Stimulated activated CD8-positive, alpha-beta memory T cell treated with anti-CD3 and anti-CD28 coated beads, Interleukin-4, amount 100 ng/mL, for 48 hours (primary cell): ENCODE data around the gene NPR1.
"Not testable (repeated sequence)": the region's sequence is repeated elsewhere in the genome, so short reads cannot be mapped to it uniquely, and the experiment has no call there.

Source experiments
- DNase-seq: peaks from one replicate; pipeline ENCODE4 v3.0.0-alpha.2; 2020

NPR1 gene

GRCh38 chr1:153651771-153652170 lies 26.7 kb upstream of the NPR1 start:
- DNase-seq = no peak

- DNase-seq = no peak
These were observed 25.5 kb upstream of the NPR1 start for GRCh38 chr1:153652805-153653500.

- no peak for DNase-seq
These were observed 23.2 kb upstream of the NPR1 start for GRCh38 chr1:153655333-153655732.

GRCh38 chr1:153658400-153659174 lies 19.9 kb upstream of the NPR1 start, which contains the start of gene SNAPIN:
Gene SNAPIN (plus strand): TSS chr1:153658703. CDS start chr1:153658744, 41 bp downstream.
- peak; percentile 93 for DNase-seq

- DNase-seq = no peak
These were observed 19.3 kb upstream of the NPR1 start for GRCh38 chr1:153659175-153659534.

GRCh38 chr1:153659656-153660055 lies 18.8 kb upstream of the NPR1 start:
- DNase-seq = no peak

- no peak for DNase-seq
These were observed 17.3 kb upstream of the NPR1 start for GRCh38 chr1:153661111-153661708.

GRCh38 chr1:153662269-153662668 lies 16.2 kb upstream of the NPR1 start:
- DNase-seq = no peak

- no peak for DNase-seq
These were observed 15.3 kb upstream of the NPR1 start for GRCh38 chr1:153663211-153663610.

- no peak for DNase-seq
These were observed 11.0 kb upstream of the NPR1 start for GRCh38 chr1:153667439-153667838.

- not testable (repeated sequence) for DNase-seq
These were observed 9.8 kb upstream of the NPR1 start for GRCh38 chr1:153668672-153669071.

GRCh38 chr1:153669606-153670005 lies 8.9 kb upstream of the NPR1 start:
- DNase-seq = no peak

- DNase-seq = no peak
These were observed 8.1 kb upstream of the NPR1 start for GRCh38 chr1:153670257-153670858.

GRCh38 chr1:153670859-153671627 lies 7.4 kb upstream of the NPR1 start, which contains the start of gene ILF2:
Gene ILF2 (minus strand): TSS chr1:153670993. CDS start chr1:153670922, 71 bp downstream.
- peak; percentile 96 for DNase-seq

- peak; percentile 75 for DNase-seq
These were observed 6.7 kb upstream of the NPR1 start for GRCh38 chr1:153671628-153672353.

GRCh38 chr1:153673511-153673910 lies 5.0 kb upstream of the NPR1 start:
- DNase-seq = no peak

GRCh38 chr1:153677718-153678518 lies 570 bp upstream of the NPR1 start:
- peak; percentile 69 for DNase-seq

GRCh38 chr1:153679337-153680119 lies 1.0 kb downstream of the NPR1 start:
- no peak for DNase-seq

- DNase-seq = no peak
These were observed 1.6 kb downstream of the NPR1 start for GRCh38 chr1:153680120-153680403.

- DNase-seq = no peak
These were observed 4.2 kb downstream of the NPR1 start for GRCh38 chr1:153682730-153683129.
